HepG2 (cell line): ENCODE measurements around the gene DDX19B. TPM values are rescaled to one million over a fixed set of nuclear protein-coding genes. Genes with fewer than 3 reads are reported as not detected.
A peak's percentile ranks its signal among the peaks of the same experiment; 100 is the strongest.

Experiments used
- ATAC-seq: fragments of 200-7000 bp; cut with Tn5 transposase; 3 replicates; pipeline ENCODE4 v1.9.1; 2020; ENCODE audit warnings: mild to moderate bottlenecking, moderate library complexity
- BruUV-seq: library from RNA; stranded (reverse); fragments of 400-500 nt; replicated peaks from 2 replicates; lab custom pipeline; 2021; lab: Mats Ljungman, UMichigan
- CTCF ChIA-PET: fragments of 300-600 bp; formaldehyde crosslinking; extraction: SDS; loops from one replicate; lab custom pipeline; 2021; ENCODE audit warnings: low total read pairs, inconsistent platforms, low intra/inter-chr PET ratio; lab: Yijun Ruan, JAX
- POLR2A ChIA-PET: fragments of 350-600 bp; sonication (Branson Sonifier 250); formaldehyde crosslinking; loops from one replicate; lab custom pipeline; 2020; ENCODE audit warnings: antibody characterized with exemption, inconsistent platforms; lab: Yijun Ruan, JAX
- DNase-seq: peaks from one replicate; pipeline ENCODE4 v3.0.0-alpha.2; 2015; ENCODE audit warnings: low spot score
- FAIRE-seq: peaks from 3 replicates; lab custom pipeline; 2011; peaks lifted over from hg19 to GRCh38; lab: Jason Lieb, UNC
- H2AFZ ChIP-seq: one replicate; pipeline ENCODE4 v1.6.1; 2011; ENCODE audit warnings: low read length, inconsistent platforms
- H3K27ac ChIP-seq: fragments of 300-600 bp; 3 replicates; pipeline ENCODE4 v1.8.0; 2011; ENCODE audit warnings: mixed run types, mild to moderate bottlenecking, mixed read lengths, low read length, inconsistent platforms; ENCODE audit not compliant: insufficient read depth; ENCODE audit errors: extremely low read length
- H3K27me3 ChIP-seq, 2 experiments: fragments of 200-600 bp in 1 of 2; 2 replicates in 1 of 2; 3 replicates in 1 of 2; pipeline versions ENCODE4 v1.6.0 to v1.8.0; 2011; ENCODE audit warnings: low read length in 2 of 2, mild to moderate bottlenecking in 2 of 2, moderate library complexity in 2 of 2, inconsistent platforms in 1 of 2; ENCODE audit not compliant: insufficient read depth in 2 of 2, control insufficient read depth in 1 of 2
- H3K36me3 ChIP-seq, 2 experiments: fragments of 200-600 bp in 1 of 2; replicated peaks in 1 of 2; 2 replicates in 1 of 2; 3 replicates in 1 of 2; pipeline versions ENCODE4 v1.5.1 to v1.8.0; 2011; ENCODE audit warnings: low read length in 2 of 2, inconsistent platforms in 1 of 2; ENCODE audit not compliant: insufficient read depth in 2 of 2, control insufficient read depth in 1 of 2
- H3K4me1 ChIP-seq: 2 replicates; pipeline ENCODE4 v1.5.1; 2012; ENCODE audit warnings: low read length, inconsistent platforms; ENCODE audit not compliant: insufficient read depth
- H3K4me2 ChIP-seq: 2 replicates; pipeline ENCODE4 v1.6.0; 2011; ENCODE audit warnings: low read depth, low read length, inconsistent platforms
- H3K4me3 ChIP-seq, 3 experiments: fragments of 200-600 bp in 1 of 3; sonication (generic), shearing (Covaris generic) in 1 of 3; replicated peaks in 1 of 3; 2 replicates each; pipeline ENCODE4 v1.5.1; 2011 to 2016; ENCODE audit warnings: low read length in 3 of 3, inconsistent platforms in 2 of 3, low read depth in 2 of 3, mild to moderate bottlenecking in 2 of 3, control low read depth in 1 of 3, mixed read lengths in 1 of 3; ENCODE audit not compliant: insufficient read depth in 1 of 3
- H3K79me2 ChIP-seq: one replicate; pipeline ENCODE4 v1.6.1; 2011; ENCODE audit warnings: low read length, inconsistent platforms; ENCODE audit not compliant: insufficient read depth
- H3K9ac ChIP-seq: 2 replicates; pipeline ENCODE4 v1.6.0; 2011; ENCODE audit warnings: mild to moderate bottlenecking, low read depth, low read length, inconsistent platforms; ENCODE audit not compliant: insufficient read depth
- H3K9me3 ChIP-seq: 2 replicates; pipeline ENCODE4 v1.5.1; 2012; ENCODE audit warnings: mild to moderate bottlenecking, low read length
- H4K20me1 ChIP-seq: 2 replicates; pipeline ENCODE4 v1.6.0; 2011; ENCODE audit warnings: inconsistent platforms, mild to moderate bottlenecking, low read length, moderate library complexity; ENCODE audit not compliant: insufficient read depth
- AKAP8 ChIP-seq: sonication (generic); formaldehyde crosslinking; IDR thresholded peaks from 2 replicates; pipeline ENCODE4 v1.5.1; 2020; ENCODE audit warnings: mild to moderate bottlenecking, missing genetic modification reagents
- HOXA5 ChIP-seq: sonication (generic); formaldehyde crosslinking; IDR thresholded peaks from 2 replicates; pipeline ENCODE4 v1.4.0; 2020; ENCODE audit warnings: missing genetic modification reagents
- KLF15 ChIP-seq: sonication (generic); formaldehyde crosslinking; IDR thresholded peaks from 2 replicates; pipeline ENCODE4 v1.8.1; 2023; ENCODE audit warnings: borderline replicate concordance, mild to moderate bottlenecking, inconsistent platforms, missing genetic modification reagents, mixed read lengths
- THAP11 ChIP-seq: IDR thresholded peaks from 2 replicates; pipeline ENCODE4 v1.6.1; 2016; ENCODE audit warnings: missing biosample characterization, missing genetic modification reagents
- ZNF101 ChIP-seq: sonication (generic); formaldehyde crosslinking; IDR thresholded peaks from 2 replicates; pipeline ENCODE4 v1.4.0; 2020; ENCODE audit warnings: mild to moderate bottlenecking, low read depth, missing genetic modification reagents, borderline replicate concordance
- ZNF224 ChIP-seq: sonication (generic); formaldehyde crosslinking; IDR thresholded peaks from 2 replicates; pipeline ENCODE4 v1.5.0; 2020; ENCODE audit warnings: mild to moderate bottlenecking, missing genetic modification reagents
- ZNF660 ChIP-seq: sonication (generic); formaldehyde crosslinking; IDR thresholded peaks from 2 replicates; pipeline ENCODE4 v1.5.1; 2020; ENCODE audit warnings: mild to moderate bottlenecking, low read depth, missing genetic modification reagents, borderline replicate concordance
- WGBS: methylation state at CpG from one replicate; pipeline ENCODE4 v1.1.6; 2017; ENCODE audit warnings: low lambda C conversion rate; 5-methylcytosine and 5-hydroxymethylcytosine counted together
- in situ Hi-C: cut with HindIII; loops from 2 replicates; pipeline ENCODE4 v1.10.0; 2017; ENCODE audit warnings: low pct_unique_long_range_greater_than_20kb; ENCODE audit not compliant: extremely low pct_ligation_motif_present
- intact Hi-C: fragments of 100-400 bp; cut with micrococcal nuclease; formaldehyde crosslinking; loops from one replicate; pipeline ENCODE4 v1.10.0; 2022; ENCODE audit not compliant: unreplicated experiment
- polyA plus RNA-seq, 8 experiments: library from polyadenylated mRNA; depleted of rRNA in 3 of 8; stranded (reverse) in 7 of 8; unstranded in 1 of 8; fragments of >200 nt; fragmentation: Illumina TruSeq in 4 of 8; extraction: Trizol in 4 of 8; gene quantifications; 2 replicates each; pipeline versions ENCODE4 v1.2.1 to v1.2.3, GENCODE V29; 2011 to 2016; ENCODE audit warnings: low read depth in 4 of 8, missing spikeins in 1 of 8, mixed read lengths in 1 of 8; ENCODE audit not compliant: insufficient read depth in 1 of 8
- total RNA-seq, 5 experiments: library from RNA; depleted of rRNA; stranded (reverse); fragments of >200 nt; fragmentation: Illumina TruSeq; extraction: Trizol; gene quantifications; 2 replicates each; pipeline ENCODE4 v1.2.3, GENCODE V29; 2016; ENCODE audit warnings: low read depth in 1 of 5
- TF ChIP-seq, protein P1 (sequence below): sonication (generic); formaldehyde crosslinking; IDR thresholded peaks from 2 replicates; pipeline ENCODE4 v1.5.0; 2020; ENCODE audit warnings: mild to moderate bottlenecking, missing genetic modification reagents
- TF ChIP-seq, protein P2 (sequence below): sonication (generic); formaldehyde crosslinking; IDR thresholded peaks from 2 replicates; pipeline ENCODE4; 2020; ENCODE audit warnings: missing genetic modification reagents, mild to moderate bottlenecking, borderline replicate concordance
- TF ChIP-seq, protein P3 (sequence below): sonication (generic); formaldehyde crosslinking; conservative IDR thresholded peaks from 2 replicates; pipeline ENCODE4 v1.4.0; 2020; ENCODE audit warnings: mild to moderate bottlenecking, missing genetic modification reagents, moderate library complexity
- TF ChIP-seq, protein P4 (sequence below): sonication (generic); formaldehyde crosslinking; IDR thresholded peaks from 2 replicates; pipeline ENCODE4 v1.4.0; 2020; ENCODE audit warnings: missing genetic modification reagents, borderline replicate concordance

Gene DDX19B
- total and polyA plus RNA-seq, 2 of the 13 experiments (the other 11 are each of a cell fraction or from before 2014, with no cell fraction given), result 36.2 to 40.0 TPM

DNA sequence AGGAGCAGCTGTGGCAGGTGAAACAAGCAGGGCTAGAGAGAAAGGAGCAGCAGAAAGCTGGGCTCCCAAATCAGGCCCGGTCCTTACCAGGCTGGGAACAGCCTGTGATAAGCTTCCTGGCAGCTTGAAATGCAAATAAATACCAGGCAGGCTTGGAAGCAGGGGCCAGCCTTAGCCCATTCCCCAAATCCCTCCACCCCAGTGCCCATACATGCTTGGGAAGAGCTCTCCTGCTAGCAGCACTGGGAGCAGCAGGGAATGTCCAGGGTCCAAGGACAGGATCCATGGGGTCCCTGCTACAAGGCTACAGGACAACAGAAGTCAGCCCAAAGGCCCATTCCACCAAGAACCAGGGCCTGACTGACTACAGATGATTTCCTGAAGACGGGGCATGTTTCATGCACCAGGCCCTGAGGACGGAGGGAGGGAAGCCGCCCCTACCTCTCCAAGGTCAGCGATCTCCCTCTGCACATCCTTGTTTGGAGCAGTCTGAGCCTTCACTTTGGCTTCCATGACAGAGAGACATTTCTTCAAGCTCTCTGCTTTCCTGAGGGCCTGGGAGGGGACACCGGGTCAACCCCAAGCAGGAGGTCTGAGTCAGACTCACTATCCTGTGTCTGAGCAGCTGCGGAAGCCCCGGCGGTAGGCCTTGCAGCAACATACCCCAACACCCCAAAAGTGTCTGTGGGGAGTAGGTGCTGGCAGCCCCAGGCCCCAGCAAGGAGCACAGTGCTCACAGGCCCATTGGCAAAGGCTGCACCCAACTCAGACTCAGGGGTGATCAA lies 44.6 kb upstream of the DDX19B start:
- ChIA-PET POLR2A (interaction anchor here (0.5 to 2.1 kb wide), 2 partner anchors 47 to 97 kb away, joined by 4 to 5 read pairs; no protein-coding TSS in a partner anchor), CTCF (interaction anchor here (0.9 to 1.4 kb wide), 2 partner anchors 13 to 89 kb away, joined by 4 to 5 read pairs; no protein-coding TSS in a partner anchor)
- Histone ChIP-seq H3K79me2 (peaks cover 13% of the 10 kb centered on the region), H3K4me3 (no peak overlapping the region), H3K27ac (peak overlapping the region; percentile 38), H3K9ac (no peak overlapping the region), H3K4me2 (no peak overlapping the region), H3K36me3 (peaks cover 47 to 70% of the 10 kb centered on the region in 2 experiments), H2AFZ (no peak overlapping the region), H3K27me3 (no peaks in the 10 kb centered on the region), H3K9me3 (no peaks in the 10 kb centered on the region), H3K4me1 (peaks cover 41% of the 10 kb centered on the region), H4K20me1 (peaks cover 23% of the 10 kb centered on the region)
- DNase-seq, result no peak
- peak; percentile 1; the same call in 1 of the 3 replicates for ATAC-seq
- WGBS, result 97% methylated on average over 7 of the region's 9 CpGs
- BruUV-seq, result no TSS peak
- FAIRE-seq, result no peak
- in situ Hi-C loops, result loop anchor here (10.0 kb wide), 1 partner anchor 90 kb away; no protein-coding TSS in a partner anchor
- intact Hi-C loops, result loop anchor here (1.0 to 5.0 kb wide), 2 partner anchors 13 to 102 kb away; no protein-coding TSS in a partner anchor
- TF ChIP-seq HOXA5 (0 out of 2 replicates have a peak, but pooled peaks have one; percentile 41), THAP11 (CRISPR knock-in tag) (no peak), AKAP8 (CRISPR knock-in tag) (no peak), ZNF101 (CRISPR knock-in tag) (no peak), ZNF224 (CRISPR knock-in tag) (no peak), ZNF660 (CRISPR knock-in tag) (no peak), KLF15 (CRISPR knock-in tag) (no peak)
- TF ChIP-seq, protein P1, sequence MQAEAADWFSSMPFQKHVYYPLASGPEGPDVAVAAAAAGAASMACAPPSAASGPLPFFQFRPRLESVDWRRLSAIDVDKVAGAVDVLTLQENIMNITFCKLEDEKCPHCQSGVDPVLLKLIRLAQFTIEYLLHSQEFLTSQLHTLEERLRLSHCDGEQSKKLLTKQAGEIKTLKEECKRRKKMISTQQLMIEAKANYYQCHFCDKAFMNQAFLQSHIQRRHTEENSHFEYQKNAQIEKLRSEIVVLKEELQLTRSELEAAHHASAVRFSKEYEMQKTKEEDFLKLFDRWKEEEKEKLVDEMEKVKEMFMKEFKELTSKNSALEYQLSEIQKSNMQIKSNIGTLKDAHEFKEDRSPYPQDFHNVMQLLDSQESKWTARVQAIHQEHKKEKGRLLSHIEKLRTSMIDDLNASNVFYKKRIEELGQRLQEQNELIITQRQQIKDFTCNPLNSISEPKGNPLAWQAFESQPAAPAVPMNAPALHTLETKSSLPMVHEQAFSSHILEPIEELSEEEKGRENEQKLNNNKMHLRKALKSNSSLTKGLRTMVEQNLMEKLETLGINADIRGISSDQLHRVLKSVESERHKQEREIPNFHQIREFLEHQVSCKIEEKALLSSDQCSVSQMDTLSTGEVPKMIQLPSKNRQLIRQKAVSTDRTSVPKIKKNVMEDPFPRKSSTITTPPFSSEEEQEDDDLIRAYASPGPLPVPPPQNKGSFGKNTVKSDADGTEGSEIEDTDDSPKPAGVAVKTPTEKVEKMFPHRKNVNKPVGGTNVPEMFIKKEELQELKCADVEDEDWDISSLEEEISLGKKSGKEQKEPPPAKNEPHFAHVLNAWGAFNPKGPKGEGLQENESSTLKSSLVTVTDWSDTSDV (CRISPR knock-in tag), result 0 out of 2 replicates have a peak, but pooled peaks have one; percentile 37
- TF ChIP-seq, protein P2, sequence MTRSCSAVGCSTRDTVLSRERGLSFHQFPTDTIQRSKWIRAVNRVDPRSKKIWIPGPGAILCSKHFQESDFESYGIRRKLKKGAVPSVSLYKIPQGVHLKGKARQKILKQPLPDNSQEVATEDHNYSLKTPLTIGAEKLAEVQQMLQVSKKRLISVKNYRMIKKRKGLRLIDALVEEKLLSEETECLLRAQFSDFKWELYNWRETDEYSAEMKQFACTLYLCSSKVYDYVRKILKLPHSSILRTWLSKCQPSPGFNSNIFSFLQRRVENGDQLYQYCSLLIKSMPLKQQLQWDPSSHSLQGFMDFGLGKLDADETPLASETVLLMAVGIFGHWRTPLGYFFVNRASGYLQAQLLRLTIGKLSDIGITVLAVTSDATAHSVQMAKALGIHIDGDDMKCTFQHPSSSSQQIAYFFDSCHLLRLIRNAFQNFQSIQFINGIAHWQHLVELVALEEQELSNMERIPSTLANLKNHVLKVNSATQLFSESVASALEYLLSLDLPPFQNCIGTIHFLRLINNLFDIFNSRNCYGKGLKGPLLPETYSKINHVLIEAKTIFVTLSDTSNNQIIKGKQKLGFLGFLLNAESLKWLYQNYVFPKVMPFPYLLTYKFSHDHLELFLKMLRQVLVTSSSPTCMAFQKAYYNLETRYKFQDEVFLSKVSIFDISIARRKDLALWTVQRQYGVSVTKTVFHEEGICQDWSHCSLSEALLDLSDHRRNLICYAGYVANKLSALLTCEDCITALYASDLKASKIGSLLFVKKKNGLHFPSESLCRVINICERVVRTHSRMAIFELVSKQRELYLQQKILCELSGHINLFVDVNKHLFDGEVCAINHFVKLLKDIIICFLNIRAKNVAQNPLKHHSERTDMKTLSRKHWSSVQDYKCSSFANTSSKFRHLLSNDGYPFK (CRISPR knock-in tag), result no peak; the same call in 1 of the 2 replicates
- TF ChIP-seq, protein P3, sequence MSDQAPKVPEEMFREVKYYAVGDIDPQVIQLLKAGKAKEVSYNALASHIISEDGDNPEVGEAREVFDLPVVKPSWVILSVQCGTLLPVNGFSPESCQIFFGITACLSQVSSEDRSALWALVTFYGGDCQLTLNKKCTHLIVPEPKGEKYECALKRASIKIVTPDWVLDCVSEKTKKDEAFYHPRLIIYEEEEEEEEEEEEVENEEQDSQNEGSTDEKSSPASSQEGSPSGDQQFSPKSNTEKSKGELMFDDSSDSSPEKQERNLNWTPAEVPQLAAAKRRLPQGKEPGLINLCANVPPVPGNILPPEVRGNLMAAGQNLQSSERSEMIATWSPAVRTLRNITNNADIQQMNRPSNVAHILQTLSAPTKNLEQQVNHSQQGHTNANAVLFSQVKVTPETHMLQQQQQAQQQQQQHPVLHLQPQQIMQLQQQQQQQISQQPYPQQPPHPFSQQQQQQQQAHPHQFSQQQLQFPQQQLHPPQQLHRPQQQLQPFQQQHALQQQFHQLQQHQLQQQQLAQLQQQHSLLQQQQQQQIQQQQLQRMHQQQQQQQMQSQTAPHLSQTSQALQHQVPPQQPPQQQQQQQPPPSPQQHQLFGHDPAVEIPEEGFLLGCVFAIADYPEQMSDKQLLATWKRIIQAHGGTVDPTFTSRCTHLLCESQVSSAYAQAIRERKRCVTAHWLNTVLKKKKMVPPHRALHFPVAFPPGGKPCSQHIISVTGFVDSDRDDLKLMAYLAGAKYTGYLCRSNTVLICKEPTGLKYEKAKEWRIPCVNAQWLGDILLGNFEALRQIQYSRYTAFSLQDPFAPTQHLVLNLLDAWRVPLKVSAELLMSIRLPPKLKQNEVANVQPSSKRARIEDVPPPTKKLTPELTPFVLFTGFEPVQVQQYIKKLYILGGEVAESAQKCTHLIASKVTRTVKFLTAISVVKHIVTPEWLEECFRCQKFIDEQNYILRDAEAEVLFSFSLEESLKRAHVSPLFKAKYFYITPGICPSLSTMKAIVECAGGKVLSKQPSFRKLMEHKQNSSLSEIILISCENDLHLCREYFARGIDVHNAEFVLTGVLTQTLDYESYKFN, result 0 out of 2 replicates have a peak, but pooled peaks have one; percentile 7
- TF ChIP-seq, protein P4, sequence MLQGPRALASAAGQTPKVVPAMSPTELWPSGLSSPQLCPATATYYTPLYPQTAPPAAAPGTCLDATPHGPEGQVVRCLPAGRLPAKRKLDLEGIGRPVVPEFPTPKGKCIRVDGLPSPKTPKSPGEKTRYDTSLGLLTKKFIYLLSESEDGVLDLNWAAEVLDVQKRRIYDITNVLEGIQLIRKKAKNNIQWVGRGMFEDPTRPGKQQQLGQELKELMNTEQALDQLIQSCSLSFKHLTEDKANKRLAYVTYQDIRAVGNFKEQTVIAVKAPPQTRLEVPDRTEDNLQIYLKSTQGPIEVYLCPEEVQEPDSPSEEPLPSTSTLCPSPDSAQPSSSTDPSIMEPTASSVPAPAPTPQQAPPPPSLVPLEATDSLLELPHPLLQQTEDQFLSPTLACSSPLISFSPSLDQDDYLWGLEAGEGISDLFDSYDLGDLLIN (CRISPR knock-in tag), result no peak
